GM19025 (cell line): Measurements from ENCODE around the gene ITGB3BP.
"Not testable (repeated sequence)": the region's sequence is repeated elsewhere in the genome, so short reads cannot be mapped to it uniquely, and the experiment has no call there.

Experiments used
- ATAC-seq: cut with Tn5 transposase; IDR thresholded peaks from one replicate; pipeline ENCODE4 v1.9.1; 2021; ENCODE audit warnings: mild to moderate bottlenecking, low read depth, moderate library complexity; ENCODE audit not compliant: unreplicated experiment

ITGB3BP gene, protein sequence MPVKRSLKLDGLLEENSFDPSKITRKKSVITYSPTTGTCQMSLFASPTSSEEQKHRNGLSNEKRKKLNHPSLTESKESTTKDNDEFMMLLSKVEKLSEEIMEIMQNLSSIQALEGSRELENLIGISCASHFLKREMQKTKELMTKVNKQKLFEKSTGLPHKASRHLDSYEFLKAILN

GRCh38 chr1:63522891-63523728 lies at the start of gene ITGB3BP, which contains the start of gene EFCAB7:
Gene ITGB3BP (minus strand): TSS chr1:63523225. CDS start chr1:63523133, 92 bp downstream.
Gene EFCAB7 (plus strand): TSS chr1:63523525. CDS start chr1:63525573, 2,048 bp downstream.
- peak; percentile 92 for ATAC-seq

DNA sequence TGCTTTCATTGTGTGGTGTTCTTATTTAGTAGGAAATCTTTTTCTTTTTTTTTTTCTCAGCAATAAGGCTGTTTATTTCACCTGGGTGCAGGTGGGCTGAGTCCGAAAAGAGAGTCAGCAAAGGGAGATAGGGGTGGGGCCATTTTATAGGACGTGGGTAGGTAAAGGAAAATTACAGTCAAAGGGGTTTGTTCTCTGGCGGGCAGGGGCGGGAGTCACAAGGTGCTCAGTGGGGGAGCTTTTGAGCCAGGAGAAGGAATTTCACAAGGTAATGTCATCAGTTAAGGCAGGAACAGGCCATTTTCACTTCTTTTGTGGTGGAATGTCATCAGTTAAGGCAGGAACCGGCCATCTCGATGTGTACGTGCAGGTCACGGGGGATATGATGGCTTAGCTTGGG lies 49.7 kb upstream of the ITGB3BP start:
- not testable (repeated sequence) for ATAC-seq

GRCh38 chr1:63569640-63570316 lies 46.8 kb upstream of the ITGB3BP start:
- ATAC-seq: no peak

DNA sequence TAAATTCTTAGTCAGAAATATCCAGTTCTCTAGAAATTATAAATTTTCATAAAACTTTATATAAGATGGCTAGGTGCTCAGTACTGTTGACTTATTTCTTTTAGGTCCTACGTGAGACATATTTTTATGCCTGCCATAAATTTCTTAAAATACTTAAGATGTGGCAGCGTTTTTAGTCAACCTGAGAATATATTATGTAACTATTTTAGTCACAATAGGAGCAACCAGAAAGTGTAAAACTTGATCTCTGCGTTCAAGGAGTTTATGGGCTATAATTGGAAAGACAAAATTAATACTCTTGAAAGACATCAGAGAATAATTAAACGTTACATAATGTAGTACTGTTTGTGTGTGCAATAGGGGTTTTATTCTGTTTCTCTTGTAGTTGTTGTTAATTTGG lies 46.0 kb upstream of the ITGB3BP start:
- no peak for ATAC-seq

- no peak for ATAC-seq
Measured at GRCh38 chr1:63563745-63564144, 40.7 kb upstream of the ITGB3BP start.

GRCh38 chr1:63559357-63559756 lies 36.3 kb upstream of the ITGB3BP start:
- ATAC-seq: no peak

DNA sequence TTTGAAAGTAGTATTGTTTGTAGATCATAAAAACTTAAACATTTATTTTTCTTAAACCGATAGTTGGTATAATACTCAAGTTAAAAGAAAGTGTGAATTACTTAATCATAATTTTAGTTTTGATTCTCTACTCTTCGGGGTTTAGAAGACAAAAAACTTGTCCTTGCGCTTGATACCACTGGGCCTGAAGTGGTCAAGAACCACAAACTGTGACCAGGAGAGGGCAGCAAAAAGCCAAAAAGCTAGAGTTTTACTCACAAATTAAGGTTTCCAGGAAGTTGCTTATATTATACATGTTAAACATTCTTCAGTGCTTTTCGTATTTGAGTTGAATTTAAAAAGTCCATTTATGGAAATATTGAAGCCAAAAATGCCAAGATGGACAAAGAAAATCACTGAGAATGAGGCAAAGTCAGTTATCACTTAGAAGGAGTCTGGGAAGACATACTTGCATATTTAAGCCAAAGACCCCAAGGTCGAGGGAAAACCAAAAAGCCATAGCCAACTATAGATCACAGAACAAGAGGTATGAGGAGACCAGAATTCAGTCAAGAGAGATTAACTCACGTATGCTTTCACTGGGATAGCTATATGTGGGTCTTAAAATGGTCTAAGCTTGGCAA lies 34.5 kb upstream of the ITGB3BP start:
- no peak for ATAC-seq

- ATAC-seq: no peak
Measured at GRCh38 chr1:63555480-63555879, 32.5 kb upstream of the ITGB3BP start.

DNA sequence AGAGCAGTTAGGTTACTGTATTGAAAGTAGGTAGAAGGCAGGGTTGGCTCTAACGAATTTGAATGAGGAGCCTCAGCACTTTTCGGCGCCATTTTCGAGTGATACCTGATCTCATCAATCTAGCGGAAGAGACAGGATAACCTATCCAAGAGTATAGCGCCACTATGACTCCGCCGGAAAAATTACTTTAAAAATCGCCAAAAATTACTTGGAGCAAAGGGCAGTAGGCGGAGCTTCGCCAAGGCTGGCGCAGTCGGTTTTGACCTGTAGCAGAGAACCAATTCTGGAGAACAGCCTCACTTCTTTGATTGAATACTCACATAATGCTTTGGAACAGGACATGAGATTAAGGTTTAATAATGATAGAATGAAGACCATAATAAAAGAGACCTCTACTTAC lies 25.9 kb upstream of the ITGB3BP start:
- ATAC-seq: no peak

DNA sequence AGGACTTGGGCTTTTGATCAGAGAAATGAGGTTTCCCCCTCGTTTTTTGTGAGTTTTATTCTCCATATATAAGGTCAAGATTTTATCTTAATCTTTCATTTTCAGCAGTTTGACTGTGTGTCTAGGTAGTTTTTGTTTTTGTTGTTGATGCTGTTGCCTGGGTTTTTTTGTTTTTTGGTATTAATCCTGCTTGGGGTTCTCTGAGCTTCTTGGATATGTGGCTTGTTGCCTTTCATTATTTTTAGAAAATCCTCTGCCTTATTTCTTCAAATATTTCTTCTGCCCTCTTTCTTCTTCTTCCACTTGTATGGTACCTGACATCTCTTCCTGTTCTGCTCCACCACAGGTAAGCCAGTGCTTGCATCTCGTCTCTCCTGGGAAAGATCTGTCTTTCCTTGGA lies 25.3 kb upstream of the ITGB3BP start:
- ATAC-seq: no peak

GRCh38 chr1:63547621-63548294 lies 24.7 kb upstream of the ITGB3BP start:
- ATAC-seq: no peak

- ATAC-seq: no peak
Measured at GRCh38 chr1:63545780-63546179, 22.8 kb upstream of the ITGB3BP start.

GRCh38 chr1:63537940-63538339 lies 14.9 kb upstream of the ITGB3BP start:
- ATAC-seq: no peak

- ATAC-seq: no peak
Measured at GRCh38 chr1:63537006-63537405, 14.0 kb upstream of the ITGB3BP start.

GRCh38 chr1:63534406-63534805 lies 11.4 kb upstream of the ITGB3BP start:
- ATAC-seq: no peak

GRCh38 chr1:63533931-63534330 lies 10.9 kb upstream of the ITGB3BP start:
- no peak for ATAC-seq

DNA sequence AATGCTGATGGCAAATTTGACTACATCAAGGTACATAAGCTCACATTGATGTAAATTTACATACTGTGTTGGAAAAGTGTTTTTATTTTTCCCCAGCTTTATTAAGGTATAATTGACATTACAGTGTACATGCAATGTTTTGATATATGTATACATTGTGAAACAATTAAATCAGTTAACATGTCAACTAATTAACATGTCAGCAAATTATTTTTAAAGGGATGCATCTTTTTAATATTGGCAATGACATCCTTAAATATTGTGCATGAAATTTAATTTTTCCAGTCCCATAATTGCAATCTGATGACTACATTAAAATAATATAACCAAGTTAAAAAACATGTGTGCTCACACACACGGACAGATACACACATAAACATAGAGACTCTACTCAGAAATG lies 9.7 kb upstream of the ITGB3BP start:
- ATAC-seq: no peak

GRCh38 chr1:63524201-63524600 lies 1.2 kb upstream of the ITGB3BP start:
- ATAC-seq: no peak

- ATAC-seq: peak; percentile 2
Measured at GRCh38 chr1:63523738-63524137, 713 bp upstream of the ITGB3BP start.

- ATAC-seq: no peak
Measured at GRCh38 chr1:63516629-63517028, 6.4 kb downstream of the ITGB3BP start.
